Measurements from ENCODE around the gene MAP2K4.
"Not testable (repeated sequence)": the region's sequence is repeated elsewhere in the genome, so short reads cannot be mapped to it uniquely, and the experiment has no call there.

The MAP2K4 gene

DNA sequence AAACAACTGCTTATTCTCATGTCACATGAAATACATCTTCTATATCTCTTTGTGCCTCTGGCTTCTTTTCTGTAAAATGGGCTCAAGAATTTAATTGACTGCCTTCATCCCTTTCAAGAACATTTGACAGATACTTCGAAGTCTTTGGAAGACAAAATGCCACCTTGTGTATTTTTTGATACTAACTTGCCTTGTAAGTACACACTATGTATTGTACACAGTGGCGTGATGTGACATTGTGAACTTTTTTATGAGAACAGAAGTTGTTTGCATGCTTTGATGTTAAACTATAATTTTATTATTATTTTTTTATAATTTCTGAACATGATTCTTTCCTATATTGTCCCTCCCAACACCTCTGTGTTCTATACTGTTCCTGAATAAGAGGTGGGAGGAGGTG lies 73.7 kb downstream of the MAP2K4 start:
- DNase-seq = no peak

DNA sequence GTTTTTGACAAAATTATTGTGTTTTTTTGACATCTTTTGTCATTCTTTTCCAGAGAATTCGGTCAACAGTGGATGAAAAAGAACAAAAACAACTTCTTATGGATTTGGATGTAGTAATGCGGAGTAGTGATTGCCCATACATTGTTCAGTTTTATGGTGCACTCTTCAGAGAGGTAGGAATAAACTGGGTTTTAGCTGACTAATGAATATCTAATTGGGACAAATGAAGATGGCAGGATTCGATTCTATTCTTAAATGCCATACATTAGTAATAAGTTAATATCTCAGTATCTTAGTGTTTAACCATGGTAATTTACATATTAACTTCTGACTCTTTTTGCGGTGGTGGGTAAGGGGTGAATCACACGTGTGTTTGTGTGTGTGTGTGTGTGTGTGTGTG lies 74.8 kb downstream of the MAP2K4 start:
- no peak for DNase-seq

DNA sequence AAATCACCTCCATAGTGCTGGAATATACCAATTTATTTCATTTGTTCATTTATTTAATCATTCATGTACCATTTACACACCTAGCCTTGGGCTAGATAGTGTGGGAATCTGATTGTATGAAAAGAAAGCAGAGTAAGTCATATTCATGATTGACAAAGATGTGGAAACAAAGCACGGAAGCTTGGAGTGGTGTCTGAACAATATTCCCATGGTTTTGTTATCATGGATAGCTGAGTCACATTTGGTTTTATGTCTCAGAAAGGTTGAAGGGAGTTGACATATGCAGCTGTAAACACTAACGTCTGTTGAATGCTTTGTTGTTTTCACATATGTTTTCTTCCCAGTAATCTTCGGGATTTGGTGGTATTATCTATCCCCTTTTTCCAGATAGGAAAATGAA lies 76.6 kb downstream of the MAP2K4 start:
- DNase-seq = no peak

DNA sequence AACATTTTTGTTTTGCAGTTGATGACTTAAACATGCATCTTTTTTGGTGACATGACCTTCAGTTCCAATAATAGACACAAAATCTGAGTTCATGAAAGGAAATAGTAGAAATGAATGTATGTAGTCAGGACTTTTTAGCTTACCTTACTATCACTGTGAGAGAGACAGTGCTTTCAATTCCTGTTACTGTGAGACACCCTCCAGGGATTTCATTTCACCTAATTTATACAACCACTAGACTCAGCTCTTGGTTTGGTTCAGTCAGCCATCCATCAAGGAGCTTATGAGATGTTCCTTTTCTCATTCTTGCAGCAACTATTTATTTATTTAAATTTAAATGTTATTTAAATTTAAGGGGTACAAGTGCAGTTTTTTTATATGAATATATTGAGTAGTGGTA lies 77.9 kb downstream of the MAP2K4 start:
- no peak for DNase-seq

DNA sequence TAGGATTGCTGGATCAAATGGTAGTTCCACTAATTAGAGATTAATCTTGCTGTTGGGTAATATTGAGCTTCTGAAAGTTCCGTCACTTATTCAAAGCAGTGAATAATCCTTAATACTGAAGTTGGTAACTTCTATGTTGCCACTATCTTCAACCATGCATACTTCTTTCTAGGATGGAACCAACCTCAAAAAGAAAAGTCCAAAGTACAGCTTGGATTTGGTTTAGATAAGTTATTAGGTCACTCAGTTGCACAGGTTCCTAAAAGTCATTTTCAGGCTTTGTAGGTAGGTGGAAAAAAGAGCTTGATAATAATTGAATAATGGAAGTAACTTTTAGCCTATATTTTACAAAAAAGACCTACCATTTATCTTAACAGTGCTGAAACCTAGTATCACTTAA lies 78.7 kb downstream of the MAP2K4 start:
- no peak for DNase-seq

DNA sequence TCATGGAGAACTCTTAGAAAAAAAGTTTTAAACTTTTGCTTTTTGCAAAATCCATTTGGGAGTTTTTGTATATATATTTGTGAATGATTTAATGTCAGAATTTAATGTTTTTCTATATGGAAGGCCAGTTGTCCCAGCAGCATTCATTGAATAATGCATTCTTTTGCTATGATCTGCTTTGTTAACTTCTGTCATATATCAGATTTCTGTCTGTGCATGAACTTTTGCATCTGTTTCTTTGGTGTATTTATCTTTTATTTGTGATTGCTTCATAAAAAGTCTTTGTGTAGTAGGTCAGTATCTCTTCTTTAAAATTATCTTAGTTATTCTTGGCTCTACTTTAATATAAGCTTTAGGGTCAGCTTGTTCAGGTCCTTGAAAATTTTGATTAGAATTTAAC lies 84.2 kb downstream of the MAP2K4 start:
- DNase-seq = no peak

DNA sequence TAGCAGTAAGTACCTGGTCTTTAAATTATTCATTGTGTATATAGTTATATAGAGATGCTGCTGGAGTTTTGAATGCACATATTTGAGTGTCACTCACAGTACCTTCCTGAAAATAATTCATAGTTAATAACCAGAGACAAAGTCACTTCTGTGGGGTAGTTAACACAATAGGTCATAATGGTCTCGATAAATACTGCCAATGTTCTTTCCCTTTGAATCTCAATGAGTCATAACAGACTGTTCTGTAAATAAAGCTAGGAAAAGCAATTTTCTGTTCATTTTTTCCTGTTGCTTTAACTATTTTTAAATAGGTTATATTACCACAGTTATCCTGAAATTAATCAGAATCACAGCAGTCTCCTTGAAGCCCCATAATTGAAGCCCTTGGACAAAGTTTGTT lies 87.2 kb downstream of the MAP2K4 start:
- no peak for DNase-seq

DNA sequence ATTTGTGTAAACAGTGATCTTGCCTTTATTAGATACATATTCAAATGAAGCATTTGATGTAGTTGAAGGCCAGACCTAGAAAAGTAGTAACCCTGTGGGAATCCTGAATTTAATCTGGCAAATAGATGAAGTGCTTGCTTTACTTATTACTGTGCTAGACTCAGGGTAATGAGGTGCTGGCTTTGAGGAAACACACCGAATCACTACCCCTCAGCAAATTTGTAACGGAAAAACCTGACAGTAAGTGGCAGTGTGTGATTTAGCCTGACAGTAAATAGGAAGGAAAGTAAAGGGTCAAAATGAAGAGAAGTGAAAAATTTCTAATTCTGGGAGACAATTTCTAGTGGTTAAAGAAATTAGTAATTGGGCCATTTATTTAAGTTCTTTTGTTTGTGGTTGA lies 90.2 kb downstream of the MAP2K4 start:
- DNase-seq = no peak

DNA sequence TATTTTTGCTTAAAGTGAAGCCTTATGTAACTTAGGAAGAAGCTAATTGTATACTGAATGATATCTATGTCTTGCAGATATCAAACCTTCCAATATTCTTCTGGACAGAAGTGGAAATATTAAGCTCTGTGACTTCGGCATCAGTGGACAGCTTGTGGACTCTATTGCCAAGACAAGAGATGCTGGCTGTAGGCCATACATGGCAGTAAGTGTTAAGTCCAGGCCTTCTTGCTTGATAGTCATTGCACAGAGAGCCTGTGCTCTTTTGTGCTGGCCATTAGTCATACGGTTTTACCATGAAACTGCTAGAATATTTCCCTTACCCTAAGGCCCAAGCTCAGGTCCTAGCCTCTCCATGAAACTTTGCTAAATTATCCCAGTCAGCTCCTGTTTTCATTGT lies 92.5 kb downstream of the MAP2K4 start:
- DNase-seq = no peak

DNA sequence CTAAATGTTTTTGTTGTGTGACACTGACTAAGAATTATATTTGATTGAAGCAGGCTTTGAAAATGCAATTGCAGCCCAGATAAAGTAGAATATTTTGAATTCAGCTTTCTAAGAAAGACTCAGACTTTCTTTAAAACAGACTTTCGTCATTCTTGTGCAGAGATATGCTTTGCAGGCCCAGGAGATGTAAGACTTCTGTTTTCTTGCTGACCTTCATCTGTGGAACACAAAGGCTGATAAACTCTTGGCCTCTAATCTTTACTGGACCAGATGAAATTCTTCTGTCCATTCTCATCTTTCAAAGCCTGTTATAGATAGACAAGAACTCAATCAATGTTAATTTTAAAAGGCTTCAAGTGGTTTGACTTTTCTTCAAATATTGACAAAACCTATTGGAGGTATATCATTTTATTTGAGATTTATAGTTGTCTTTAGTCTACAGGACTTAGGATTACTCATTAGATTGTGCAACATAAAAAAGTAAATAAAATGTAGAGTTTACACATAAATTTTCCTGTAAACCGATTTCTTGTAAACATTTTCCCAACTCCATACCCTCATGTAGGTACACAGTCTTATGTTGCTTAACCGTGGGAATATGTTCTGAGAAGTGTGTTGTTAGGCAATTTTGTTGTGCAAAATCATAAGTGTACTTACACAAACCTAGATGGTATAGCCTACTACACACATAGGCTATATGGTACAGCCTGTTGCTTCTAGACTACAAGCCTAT lies 94.2 kb downstream of the MAP2K4 start:
- no peak for DNase-seq

DNA sequence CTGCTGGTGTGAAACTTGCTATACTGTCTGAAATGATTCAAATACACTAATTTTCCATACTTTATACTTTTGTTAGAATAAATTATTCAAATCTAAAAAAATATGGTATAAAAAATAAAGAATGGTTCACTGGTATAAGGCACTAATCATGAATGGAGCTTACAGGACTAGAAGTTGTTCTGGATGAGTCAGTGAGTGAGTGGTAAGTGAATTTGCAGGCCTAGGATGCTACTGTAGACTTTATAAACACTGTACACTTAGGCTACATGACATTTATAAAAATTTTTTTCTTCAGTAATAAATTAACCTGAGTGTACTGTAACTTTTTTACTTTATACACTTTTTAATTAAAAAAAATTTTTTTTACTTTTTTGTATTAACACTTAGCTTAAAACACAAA lies 95.5 kb downstream of the MAP2K4 start:
- no peak for DNase-seq

DNA sequence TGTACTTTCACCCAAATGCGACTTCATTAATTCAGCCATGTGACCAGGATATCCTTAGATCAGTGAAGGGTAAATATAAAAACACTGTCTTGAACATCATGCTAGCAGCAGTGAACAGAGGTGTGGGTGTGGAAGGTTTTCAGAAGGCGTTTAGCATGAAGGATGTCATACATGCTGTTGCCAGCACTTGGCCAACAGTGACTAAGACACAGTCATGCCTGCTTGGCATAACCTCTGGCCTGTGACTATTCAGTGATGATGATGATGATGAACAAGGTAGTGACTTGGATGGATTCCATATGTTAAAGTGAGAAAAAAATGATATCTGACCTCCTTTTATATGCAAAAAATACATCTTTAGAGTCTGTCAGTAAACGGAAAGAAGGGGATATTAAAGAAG lies 97.9 kb downstream of the MAP2K4 start:
- DNase-seq = no peak

DNA sequence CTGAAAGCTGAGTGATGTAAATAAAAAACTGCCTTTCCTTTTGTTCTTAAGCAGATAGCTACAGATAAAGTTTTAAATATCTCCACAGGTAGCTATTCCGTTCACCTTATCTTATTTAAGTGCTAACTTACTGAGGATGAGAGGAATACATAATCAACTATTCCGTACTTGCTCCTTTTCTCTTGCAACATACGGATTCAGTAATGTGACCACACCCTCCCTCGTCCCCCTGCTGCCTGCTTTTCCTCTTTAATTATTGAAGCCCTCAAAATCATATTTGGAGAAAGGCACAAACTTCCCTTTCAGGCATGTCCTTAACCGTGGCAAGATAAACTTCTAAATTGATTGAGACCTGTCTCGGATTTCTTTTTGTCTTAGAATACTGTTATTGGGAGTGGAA lies 101.4 kb downstream of the MAP2K4 start:
- no peak for DNase-seq

DNA sequence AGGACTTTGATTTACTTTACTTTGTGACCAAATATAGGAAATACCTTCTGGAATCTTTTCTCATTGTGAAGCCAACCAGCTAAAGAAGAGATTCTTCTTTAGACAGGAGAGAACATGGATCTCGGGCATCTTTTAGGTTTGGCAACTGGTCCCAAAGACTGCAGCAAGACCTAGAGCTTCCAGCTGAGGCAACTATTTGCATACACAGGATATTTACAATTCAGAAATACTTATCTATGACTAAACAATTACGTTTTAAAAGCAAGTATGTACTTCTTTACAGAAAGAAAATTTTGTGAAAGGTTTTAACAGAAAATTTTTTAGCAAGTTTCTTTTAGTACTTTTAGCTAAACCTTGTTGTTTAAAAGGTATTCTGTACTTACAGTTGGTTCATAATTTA lies 106.5 kb downstream of the MAP2K4 start:
- no peak for DNase-seq

DNA sequence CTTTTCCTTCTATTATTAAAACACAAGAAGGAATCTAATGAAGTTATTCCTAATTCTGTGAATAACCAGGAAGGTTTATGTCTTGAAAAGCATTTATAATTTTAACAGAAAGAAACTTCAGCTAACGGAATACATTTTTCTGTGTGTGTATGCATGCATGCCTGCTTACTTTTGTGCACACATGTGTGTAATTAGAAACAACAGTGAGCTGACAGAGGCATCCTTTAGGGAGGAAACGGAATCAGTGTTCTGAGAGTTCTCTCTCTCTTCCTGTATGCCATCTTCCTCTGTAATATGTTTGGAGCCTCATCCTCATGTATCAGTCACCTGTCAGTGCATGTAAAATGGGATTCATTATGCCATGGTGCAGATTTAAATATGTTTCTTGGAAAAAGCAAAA lies 107.0 kb downstream of the MAP2K4 start:
- DNase-seq = no peak

DNA sequence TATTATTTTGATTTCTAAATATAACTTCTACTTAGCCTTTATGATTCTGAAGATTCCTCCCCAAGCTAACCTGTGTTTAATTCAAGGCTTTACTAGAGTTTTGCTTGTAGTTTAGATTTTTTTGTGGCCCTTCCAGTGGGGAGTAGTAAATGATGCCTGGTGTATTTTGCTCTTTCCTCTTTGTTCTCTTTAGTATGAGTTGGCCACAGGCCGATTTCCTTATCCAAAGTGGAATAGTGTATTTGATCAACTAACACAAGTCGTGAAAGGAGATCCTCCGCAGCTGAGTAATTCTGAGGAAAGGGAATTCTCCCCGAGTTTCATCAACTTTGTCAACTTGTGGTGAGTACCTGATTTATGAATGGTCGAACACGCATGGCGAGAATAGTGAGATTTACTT lies 108.3 kb downstream of the MAP2K4 start:
- no peak for DNase-seq

DNA sequence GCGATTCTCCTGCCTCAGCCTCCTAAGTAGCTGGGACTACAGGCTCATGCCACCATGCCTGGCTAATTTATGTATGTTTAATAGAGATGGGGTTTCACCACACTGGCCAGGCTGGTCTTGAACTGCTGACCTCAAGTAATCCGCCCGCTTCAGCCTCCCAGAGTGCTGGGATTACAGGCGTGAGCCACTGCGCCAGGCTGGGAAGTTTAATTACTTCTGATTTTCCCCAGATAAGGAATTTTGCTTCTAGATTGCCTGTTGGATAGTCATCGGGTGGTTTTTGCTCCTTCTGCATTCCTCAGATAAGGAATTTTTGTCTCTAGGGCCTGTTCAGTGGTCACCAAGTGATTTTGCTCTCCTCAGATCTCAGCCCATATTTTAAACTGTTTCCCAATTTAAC lies 112.5 kb downstream of the MAP2K4 start:
- DNase-seq = no peak

DNA sequence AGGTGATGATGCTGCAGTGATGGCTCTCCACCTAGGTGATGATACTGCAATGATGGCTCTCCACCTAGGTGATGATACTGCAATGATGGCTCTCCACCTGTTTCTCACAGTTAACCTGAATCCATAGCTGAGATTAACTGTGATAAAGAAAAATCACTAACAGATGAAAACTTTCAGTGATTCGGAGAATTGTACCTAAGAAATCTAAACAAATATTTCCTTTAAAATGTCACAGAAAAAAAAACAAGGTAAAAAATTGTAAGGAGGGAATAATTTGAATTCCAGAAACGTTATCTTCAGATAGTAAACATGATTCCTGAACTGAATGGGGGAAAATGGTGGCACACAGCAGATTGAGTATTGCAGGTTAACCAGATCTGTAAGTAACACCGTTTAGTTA lies 113.4 kb downstream of the MAP2K4 start:
- no peak for DNase-seq

DNA sequence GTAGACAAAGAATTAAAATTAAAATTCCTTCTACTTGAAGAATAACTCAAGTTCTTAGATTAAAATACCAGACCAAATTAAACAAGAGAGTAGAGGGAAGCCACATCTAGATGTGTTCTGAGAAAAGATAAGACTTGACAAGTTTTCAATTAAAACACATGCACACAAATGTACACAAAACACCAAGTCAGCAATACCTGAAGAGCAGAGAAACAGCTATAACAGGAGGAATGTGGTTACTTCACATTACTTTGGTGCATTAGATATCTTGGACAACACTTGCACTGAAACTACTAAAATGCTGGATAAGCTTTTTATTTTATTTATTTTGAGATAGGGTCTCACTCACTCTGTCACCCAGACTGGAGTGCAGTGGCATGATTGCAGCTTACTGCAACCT lies 113.9 kb downstream of the MAP2K4 start:
- DNase-seq = no peak

DNA sequence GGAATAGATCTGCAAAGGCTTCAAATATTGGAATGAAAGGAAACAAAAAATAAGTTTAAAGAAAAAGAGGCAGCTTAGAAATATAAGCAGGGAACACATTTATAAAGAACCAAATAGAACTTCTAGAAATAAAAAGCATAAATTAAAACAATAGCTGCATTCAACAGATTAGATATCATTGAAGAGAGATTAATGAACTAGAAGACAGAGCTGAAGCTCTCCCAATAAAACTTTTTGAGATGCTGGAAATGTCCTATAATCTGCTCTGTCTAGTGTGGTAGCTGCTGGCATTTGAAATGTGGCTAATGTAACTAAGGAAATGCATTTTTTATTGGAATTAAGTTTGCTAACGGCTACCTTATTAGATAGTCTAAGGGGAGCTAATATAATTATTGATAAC lies 115.6 kb downstream of the MAP2K4 start:
- DNase-seq = no peak

DNA sequence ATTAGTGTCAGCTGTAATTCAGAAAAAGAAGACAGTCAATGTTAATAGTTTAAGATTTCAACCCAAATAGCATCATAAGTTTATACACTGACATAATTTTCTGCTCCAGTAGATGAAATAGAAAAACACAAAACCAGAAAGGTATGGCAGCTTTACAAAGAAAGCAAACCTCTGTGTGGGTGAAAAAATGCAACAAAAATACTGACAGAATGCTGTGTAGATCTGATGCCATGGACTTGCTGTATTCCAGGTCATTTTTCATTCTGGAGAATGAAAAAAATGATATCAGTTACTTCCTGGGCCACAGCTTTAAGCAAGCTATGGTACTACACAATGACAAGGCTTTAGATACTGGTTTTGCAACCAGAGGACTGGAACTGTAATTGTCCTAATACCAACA lies 116.0 kb downstream of the MAP2K4 start:
- no peak for DNase-seq

DNA sequence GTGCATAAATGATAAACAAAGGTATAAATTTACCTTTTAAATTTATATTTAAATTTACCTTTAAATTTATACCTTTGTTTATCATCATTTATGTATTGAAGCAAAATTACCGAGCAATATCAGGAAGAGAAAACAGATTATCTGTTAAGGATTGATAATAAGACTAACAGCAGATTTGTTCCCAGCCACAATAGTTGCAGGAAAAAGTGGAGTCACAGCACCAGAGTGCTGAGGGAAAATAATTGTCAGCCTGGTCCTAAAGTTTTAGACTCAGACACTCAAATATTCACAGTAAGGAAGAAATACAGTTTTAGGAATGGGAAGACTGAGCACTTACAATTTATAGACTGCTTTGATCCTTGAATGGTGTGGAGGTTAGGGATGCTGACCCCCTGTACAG lies 117.2 kb downstream of the MAP2K4 start:
- DNase-seq = no peak

DNA sequence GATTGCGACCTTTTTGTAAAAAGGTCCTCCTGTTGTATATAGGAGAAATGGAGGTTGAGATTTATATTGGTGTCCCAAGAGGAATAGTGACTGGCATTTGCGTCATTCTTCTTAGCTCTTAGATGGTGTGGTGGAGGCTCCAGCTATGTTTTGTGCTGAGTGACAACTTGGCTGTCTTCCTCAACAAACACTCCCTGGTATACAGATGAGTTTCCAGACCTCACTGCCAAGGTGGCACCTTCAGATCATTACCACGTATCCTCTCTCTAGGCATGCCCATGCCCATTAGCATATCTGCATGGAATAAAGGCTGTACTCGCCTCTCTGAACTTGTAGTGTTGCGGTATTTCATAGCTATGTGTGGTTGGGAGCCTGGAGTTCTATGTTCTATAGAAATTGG lies 120.0 kb downstream of the MAP2K4 start:
- no peak for DNase-seq

DNA sequence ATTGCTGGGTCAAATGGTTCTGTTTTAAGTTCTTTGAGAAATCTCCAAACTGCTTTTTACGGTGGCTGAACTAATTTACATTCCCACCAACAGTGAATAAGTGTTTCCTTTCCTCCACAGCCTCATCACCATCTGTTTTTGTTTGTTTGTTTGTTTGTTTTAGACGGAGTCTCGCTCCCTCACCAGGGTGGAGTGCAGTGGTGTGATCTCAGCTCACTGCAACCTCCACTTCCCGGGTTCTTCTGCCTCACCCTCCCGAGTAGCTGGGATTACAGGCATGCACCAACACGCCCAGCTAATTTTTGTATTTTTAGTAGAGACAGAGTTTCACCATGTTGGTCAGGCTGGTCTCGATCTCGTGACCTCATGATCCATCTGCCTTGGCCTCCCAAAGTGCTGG lies 141.5 kb downstream of the MAP2K4 start:
- not testable (repeated sequence) for DNase-seq

DNA sequence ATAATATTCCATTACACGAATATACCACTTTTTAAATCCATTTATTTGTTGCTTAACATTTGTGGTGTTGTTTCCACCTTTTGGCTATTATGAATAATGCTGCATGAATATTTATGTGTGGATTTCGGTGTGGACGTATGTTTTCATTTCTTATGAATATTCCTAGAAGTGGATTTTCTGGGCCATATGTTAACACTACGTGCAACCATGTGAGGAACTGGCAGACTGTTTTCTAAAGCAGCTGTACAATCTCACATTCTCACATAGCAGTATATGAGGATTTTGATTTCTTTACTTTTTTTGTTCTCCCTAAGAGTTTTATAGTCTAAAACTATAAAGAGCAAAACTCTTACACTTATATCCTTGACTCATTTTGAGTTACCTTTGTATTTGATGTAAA lies 143.4 kb downstream of the MAP2K4 start:
- DNase-seq = no peak
